ENCODE measurements around the gene AP2M1. TPM values are rescaled to one million over a fixed set of nuclear protein-coding genes. Genes with fewer than 3 reads are reported as not detected.

The AP2M1 gene
- total and polyA plus RNA-seq, 2 of the 8 experiments (the other 6 are each of a cell fraction or from before 2014, with no cell fraction given), result 403 to 454 TPM

DNA sequence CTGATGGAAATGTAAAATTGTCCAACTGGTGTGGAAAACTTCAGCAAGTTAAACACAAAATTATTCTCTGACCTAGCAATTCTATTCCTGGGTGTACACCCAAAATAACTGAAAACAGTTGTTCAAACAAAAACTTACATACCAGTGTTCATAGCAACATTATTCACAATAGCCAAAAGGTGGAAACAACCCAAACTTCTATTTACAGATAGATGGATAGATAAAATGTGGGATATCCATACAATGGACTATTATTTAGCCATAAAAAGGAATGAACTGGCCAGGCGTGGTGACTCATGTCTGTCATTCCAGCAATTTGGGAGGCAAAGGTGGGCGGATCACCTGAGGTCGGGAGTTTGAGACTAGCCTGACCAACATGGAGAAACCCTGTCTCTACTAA is 47.9 kb downstream of the AP2M1 start:
- H2BK5ac ChIP-seq (ENCODE audit: low read depth, low read length), result no peak overlapping the region
- H3K23me2 ChIP-seq (ENCODE audit: low read depth, low read length), result peaks cover 1% of the 10 kb centered on the region; the same call in 1 of the 2 replicates
- H3K4me3 ChIP-seq (ENCODE audit: extremely low read depth in 1 of 4, insufficient read depth in 2 of 4, low read depth in 3 of 4, low read length in 4 of 4), result no peak overlapping the region
- CTCF ChIA-PET (ENCODE audit: partially characterized antibody), result interaction anchor here (0.6 kb wide), 1 partner anchor 148 kb away, joined by 4 read pairs; no protein-coding TSS in a partner anchor
- H3K4ac ChIP-seq (replicated peaks; ENCODE audit: insufficient read length, low read depth, low read length), result no peak overlapping the region
- no peak overlapping the region for H2BK120ac ChIP-seq (replicated peaks; ENCODE audit: low read depth, low read length)
- H3K18ac ChIP-seq (ENCODE audit: extremely low read depth, low read length), result no peak overlapping the region
- H3K56ac ChIP-seq (replicated peaks; ENCODE audit: insufficient read length, low read depth, low read length), result no peak overlapping the region
- 74% methylated on average over 3 of the region's 3 CpGs; no CpG with 5 or more reads in 1 of the 2 experiments for WGBS, 2 experiments (ENCODE audit: extremely low coverage in 1 of 2, insufficient coverage in 1 of 2, insufficient read length in 1 of 2, insufficient replicate concordance in 2 of 2, low coverage in 1 of 2, low lambda C conversion rate in 2 of 2, missing lambda C conversion rate in 1 of 2)
- H2BK20ac ChIP-seq (ENCODE audit: low read length), result no peak overlapping the region
- H3K27ac ChIP-seq (ENCODE audit: low read depth, low read length), result no peak overlapping the region
- no peaks in the 10 kb centered on the region for H3K27me3 ChIP-seq (replicated peaks in 1 of 4; ENCODE audit: control insufficient read depth in 3 of 4, extremely low read depth in 1 of 4, insufficient read depth in 3 of 4, low read length in 3 of 4)
- H4K20me1 ChIP-seq (replicated peaks in 1 of 2; ENCODE audit: control insufficient read depth in 1 of 2, insufficient read depth in 2 of 2, low read length in 2 of 2), result no peaks in the 10 kb centered on the region
- no peak for DNase-seq (ENCODE audit: low read depth in 1 of 2, low spot score in 2 of 2)
- no peaks in the 10 kb centered on the region for H3K4me1 ChIP-seq (replicated peaks in 1 of 4; ENCODE audit: control insufficient read depth in 3 of 4, insufficient read depth in 4 of 4, low read length in 3 of 4)
- H3K9ac ChIP-seq (replicated peaks in 1 of 4; ENCODE audit: extremely low read depth in 1 of 4, low read depth in 3 of 4, low read length in 3 of 4), result no peak overlapping the region
- FAIRE-seq, result no peak
- no peak overlapping the region for H3K4me2 ChIP-seq (ENCODE audit: insufficient read depth in 1 of 2, low read depth in 2 of 2, low read length in 2 of 2)
- TF ChIP-seq RFX5 (IDR thresholded peaks at IDR 0.05; ENCODE audit: borderline replicate concordance, low read depth, low read length) (no peak), RAD21 (IDR thresholded peaks at IDR 0.05 in 1 of 2, conservative IDR thresholded peaks at IDR 0.05 in 1 of 2; ENCODE audit: low read depth in 2 of 2, low read length in 2 of 2) (no peak)
- H4K5ac ChIP-seq (ENCODE audit: insufficient read length, low read depth, low read length), result no peak overlapping the region
- H2BK12ac ChIP-seq (ENCODE audit: low read depth, low read length), result no peak overlapping the region
- no peak overlapping the region for H2AK5ac ChIP-seq (ENCODE audit: low read depth, low read length)
- POLR2A ChIA-PET (ENCODE audit: partially characterized antibody), result no interaction called here
- no peak overlapping the region for H2AFZ ChIP-seq (ENCODE audit: low read length)
- no peaks in the 10 kb centered on the region for H3K9me3 ChIP-seq (ENCODE audit: insufficient read depth in 2 of 2, low read depth in 1 of 2, low read length in 1 of 2)
- no peaks in the 10 kb centered on the region for H3K79me2 ChIP-seq (ENCODE audit: control insufficient read depth in 1 of 2, insufficient read depth in 2 of 2, low read length in 2 of 2)
- H4K8ac ChIP-seq (ENCODE audit: extremely low read depth, insufficient read depth, low read length), result no peak overlapping the region
- no peak overlapping the region for H3K23ac ChIP-seq (ENCODE audit: insufficient read length)
- H3K79me1 ChIP-seq (ENCODE audit: low read depth, low read length), result no peaks in the 10 kb centered on the region
- H4K91ac ChIP-seq (replicated peaks; ENCODE audit: insufficient read length, low read length), result no peak overlapping the region
- H3K36me3 ChIP-seq (ENCODE audit: control insufficient read depth in 2 of 4, insufficient read depth in 4 of 4, low read length in 3 of 4), result no peaks in the 10 kb centered on the region
- no peak overlapping the region for H2BK15ac ChIP-seq (ENCODE audit: low read length)
- H3K14ac ChIP-seq (ENCODE audit: insufficient read length), result no peak overlapping the region
